Stimulated activated CD4-positive, alpha-beta T cell treated with anti-CD3 and anti-CD28 coated beads, Interleukin-15, amount 100 ng/mL, for 24 hours (primary cell): ENCODE measurements around the gene ZSWIM7.

Source experiments
- DNase-seq: peaks from one replicate; pipeline ENCODE4 v3.0.0-alpha.2; 2020

The ZSWIM7 gene

GRCh38 chr17:15928286-15928785 lies 71.2 kb downstream of the ZSWIM7 start:
- no peak for DNase-seq
